A549 (cell line): Measurements from ENCODE around the gene PRKCD.

ENCODE experiments used
- MAZ ChIP-seq: fragments of 150-350 bp; IDR thresholded peaks from 2 replicates; pipeline ENCODE4 v1.6.1; 2014; ENCODE audit warnings: antibody characterized with exemption, low read depth, low read length, borderline replicate concordance
- POLR2A ChIP-seq: IDR thresholded peaks from 2 replicates; pipeline ENCODE4 v1.6.1; 2012; ENCODE audit warnings: mild to moderate bottlenecking, low read length
- TF ChIP-seq, protein P1 (sequence below): fragments of 200-600 bp; sonication (generic); IDR thresholded peaks from 2 replicates; pipeline ENCODE4 v1.6.1; 2016; ENCODE audit warnings: antibody characterized with exemption, mild to moderate bottlenecking, moderate library complexity

DNA sequence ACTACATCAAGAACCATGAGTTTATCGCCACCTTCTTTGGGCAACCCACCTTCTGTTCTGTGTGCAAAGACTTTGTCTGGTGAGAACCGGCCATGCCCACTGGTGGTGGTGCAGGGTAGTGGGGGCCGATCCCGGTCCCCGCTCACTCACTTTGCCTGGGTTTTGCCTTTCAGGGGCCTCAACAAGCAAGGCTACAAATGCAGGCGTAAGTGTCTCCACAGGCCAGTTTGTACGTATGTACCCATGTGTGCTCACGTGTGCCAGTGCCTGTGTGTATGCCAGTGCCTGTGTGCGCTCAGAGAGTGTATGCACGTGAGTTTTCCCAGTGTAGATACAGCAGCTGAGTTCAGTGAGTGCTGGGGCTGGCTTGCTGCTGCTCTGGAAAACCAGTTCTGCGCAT is 20.5 kb downstream of the PRKCD start:
- TF ChIP-seq, protein P1, sequence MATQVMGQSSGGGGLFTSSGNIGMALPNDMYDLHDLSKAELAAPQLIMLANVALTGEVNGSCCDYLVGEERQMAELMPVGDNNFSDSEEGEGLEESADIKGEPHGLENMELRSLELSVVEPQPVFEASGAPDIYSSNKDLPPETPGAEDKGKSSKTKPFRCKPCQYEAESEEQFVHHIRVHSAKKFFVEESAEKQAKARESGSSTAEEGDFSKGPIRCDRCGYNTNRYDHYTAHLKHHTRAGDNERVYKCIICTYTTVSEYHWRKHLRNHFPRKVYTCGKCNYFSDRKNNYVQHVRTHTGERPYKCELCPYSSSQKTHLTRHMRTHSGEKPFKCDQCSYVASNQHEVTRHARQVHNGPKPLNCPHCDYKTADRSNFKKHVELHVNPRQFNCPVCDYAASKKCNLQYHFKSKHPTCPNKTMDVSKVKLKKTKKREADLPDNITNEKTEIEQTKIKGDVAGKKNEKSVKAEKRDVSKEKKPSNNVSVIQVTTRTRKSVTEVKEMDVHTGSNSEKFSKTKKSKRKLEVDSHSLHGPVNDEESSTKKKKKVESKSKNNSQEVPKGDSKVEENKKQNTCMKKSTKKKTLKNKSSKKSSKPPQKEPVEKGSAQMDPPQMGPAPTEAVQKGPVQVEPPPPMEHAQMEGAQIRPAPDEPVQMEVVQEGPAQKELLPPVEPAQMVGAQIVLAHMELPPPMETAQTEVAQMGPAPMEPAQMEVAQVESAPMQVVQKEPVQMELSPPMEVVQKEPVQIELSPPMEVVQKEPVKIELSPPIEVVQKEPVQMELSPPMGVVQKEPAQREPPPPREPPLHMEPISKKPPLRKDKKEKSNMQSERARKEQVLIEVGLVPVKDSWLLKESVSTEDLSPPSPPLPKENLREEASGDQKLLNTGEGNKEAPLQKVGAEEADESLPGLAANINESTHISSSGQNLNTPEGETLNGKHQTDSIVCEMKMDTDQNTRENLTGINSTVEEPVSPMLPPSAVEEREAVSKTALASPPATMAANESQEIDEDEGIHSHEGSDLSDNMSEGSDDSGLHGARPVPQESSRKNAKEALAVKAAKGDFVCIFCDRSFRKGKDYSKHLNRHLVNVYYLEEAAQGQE = no peak
- no peak for TF ChIP-seq POLR2A
- TF ChIP-seq MAZ = no peak
